HEK293 (cell line): ENCODE results near the gene TXN2.
"Not testable (repeated sequence)": the region's sequence is repeated elsewhere in the genome, so short reads cannot be mapped to it uniquely, and the experiment has no call there.

Experiments used
- CTCF ChIA-PET: fragments of 350-600 bp; formaldehyde crosslinking; extraction: SDS; loops from one replicate; lab custom pipeline; 2021; ENCODE audit warnings: antibody characterized with exemption; lab: Yijun Ruan, JAX
- POLR2A ChIA-PET: fragments of 300-600 bp; formaldehyde crosslinking; extraction: SDS; loops from one replicate; lab custom pipeline; 2020; ENCODE audit warnings: antibody characterized with exemption, inconsistent platforms; lab: Yijun Ruan, JAX
- H3K27ac ChIP-seq: fragments of 200-500 bp; sonication (Bioruptor generic); 2 replicates; pipeline ENCODE4 v1.5.1; 2014; ENCODE audit warnings: low read depth, low read length, control low read depth, inconsistent platforms; ENCODE audit errors: extremely low read depth
- H3K36me3 ChIP-seq, 2 experiments: fragments of 200-500 bp in 1 of 2; sonication (Bioruptor generic) in 1 of 2; 1 replicate in 1 of 2; 2 replicates in 1 of 2; pipeline ENCODE4 v1.5.1; 2014 to 2017; ENCODE audit warnings: inconsistent platforms in 2 of 2, low read length in 2 of 2; ENCODE audit not compliant: control insufficient read depth in 2 of 2, insufficient read depth in 1 of 2
- H3K4me1 ChIP-seq: fragments of 200-500 bp; sonication (Bioruptor generic); 2 replicates; pipeline ENCODE4 v1.5.1; 2014; ENCODE audit warnings: mild to moderate bottlenecking, low read length, inconsistent platforms; ENCODE audit not compliant: control insufficient read depth, insufficient read depth
- H3K4me3 ChIP-seq: 2 replicates; pipeline ENCODE4 v1.5.1; 2011; ENCODE audit warnings: low read depth, mild to moderate bottlenecking, control low read depth, low read length, moderate library complexity
- H3K9me3 ChIP-seq: fragments of 200-500 bp; sonication (Bioruptor generic); 2 replicates; pipeline ENCODE4 v1.5.1; 2014; ENCODE audit warnings: low read depth, low read length, inconsistent platforms; ENCODE audit not compliant: control insufficient read depth, insufficient read depth
- KLF16 ChIP-seq: fragments of 450-650 bp; formaldehyde crosslinking; IDR thresholded peaks from 2 replicates; pipeline ENCODE4 v1.5.1; 2017; ENCODE audit warnings: missing biosample characterization, missing genetic modification characterization
- ZEB2 ChIP-seq: fragments of 450-650 bp; formaldehyde crosslinking; IDR thresholded peaks from 2 replicates; pipeline ENCODE4 v1.5.1; 2016; ENCODE audit warnings: missing biosample characterization, missing genetic modification characterization
- ZNF121 ChIP-seq: fragments of 450-650 bp; formaldehyde crosslinking; IDR thresholded peaks from 2 replicates; pipeline ENCODE4 v1.5.1; 2016; ENCODE audit warnings: missing biosample characterization, missing genetic modification characterization
- ZNF501 ChIP-seq: fragments of 450-650 bp; formaldehyde crosslinking; IDR thresholded peaks from 2 replicates; pipeline ENCODE4 v1.5.1; 2016; ENCODE audit warnings: missing biosample characterization, missing genetic modification characterization
- ZNF544 ChIP-seq: fragments of 450-650 bp; formaldehyde crosslinking; IDR thresholded peaks from 2 replicates; pipeline ENCODE4 v1.5.0; 2017; ENCODE audit warnings: missing biosample characterization, missing genetic modification characterization
- ZNF670 ChIP-seq: fragments of 450-650 bp; formaldehyde crosslinking; IDR thresholded peaks from 2 replicates; pipeline ENCODE4 v1.5.1; 2016; ENCODE audit warnings: missing biosample characterization, missing genetic modification characterization, low read depth
- ZNF837 ChIP-seq: fragments of 450-650 bp; formaldehyde crosslinking; IDR thresholded peaks from 2 replicates; pipeline ENCODE4 v1.5.1; 2016; ENCODE audit warnings: missing biosample characterization, missing genetic modification characterization
- TF ChIP-seq, protein P1 (sequence below): fragments of 450-650 bp; formaldehyde crosslinking; conservative IDR thresholded peaks from 2 replicates; pipeline ENCODE4 v1.5.1; 2016; ENCODE audit warnings: low read depth, missing biosample characterization, missing genetic modification characterization
- TF ChIP-seq, protein P2 (sequence below): fragments of 450-650 bp; formaldehyde crosslinking; IDR thresholded peaks from 2 replicates; pipeline ENCODE4 v1.5.1; 2016; ENCODE audit warnings: missing biosample characterization, missing genetic modification characterization
- TF ChIP-seq, protein P3 (sequence below): fragments of 450-650 bp; formaldehyde crosslinking; IDR thresholded peaks from 2 replicates; pipeline ENCODE4 v1.5.1; 2016; ENCODE audit warnings: missing biosample characterization, missing genetic modification characterization

The TXN2 gene

DNA sequence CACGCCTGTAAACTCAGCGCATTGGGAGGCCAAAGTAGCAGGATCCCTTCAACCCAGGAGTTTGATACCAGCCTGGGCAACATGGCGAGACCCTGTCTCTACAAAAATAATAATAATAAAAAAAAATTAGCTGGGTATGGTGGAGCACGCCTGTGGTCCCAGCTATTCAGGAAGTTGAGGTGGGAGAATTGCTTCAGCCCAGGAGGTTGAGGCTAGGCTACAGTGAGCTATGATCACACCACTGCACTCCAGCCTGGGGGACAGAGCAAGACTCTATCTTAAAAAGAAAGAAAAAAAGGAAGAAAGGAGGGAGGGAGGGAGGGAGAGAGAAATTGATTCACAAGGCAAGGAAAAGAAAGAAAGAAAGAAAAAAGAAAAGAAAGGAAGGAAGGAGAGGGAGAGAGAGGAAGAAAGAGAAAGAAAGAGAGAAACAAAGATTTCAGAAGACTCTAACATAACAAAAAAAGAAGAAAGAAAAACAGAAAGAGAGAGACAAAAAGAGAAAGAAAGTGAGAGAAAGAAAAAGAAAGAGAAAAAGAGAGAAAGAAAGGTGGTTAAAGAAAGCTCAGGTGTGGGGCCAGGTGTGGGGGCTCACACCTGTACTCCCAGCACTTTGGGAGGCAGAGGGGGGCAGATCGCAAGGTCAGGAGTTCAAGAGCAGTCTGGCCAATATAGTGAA lies 56.4 kb downstream of the TXN2 start (continued):
- TF ChIP-seq ZNF544 (tag by site-specific recombination), result no peak
- no peak for TF ChIP-seq ZNF837 (tag by site-specific recombination)
- TF ChIP-seq, protein P1, sequence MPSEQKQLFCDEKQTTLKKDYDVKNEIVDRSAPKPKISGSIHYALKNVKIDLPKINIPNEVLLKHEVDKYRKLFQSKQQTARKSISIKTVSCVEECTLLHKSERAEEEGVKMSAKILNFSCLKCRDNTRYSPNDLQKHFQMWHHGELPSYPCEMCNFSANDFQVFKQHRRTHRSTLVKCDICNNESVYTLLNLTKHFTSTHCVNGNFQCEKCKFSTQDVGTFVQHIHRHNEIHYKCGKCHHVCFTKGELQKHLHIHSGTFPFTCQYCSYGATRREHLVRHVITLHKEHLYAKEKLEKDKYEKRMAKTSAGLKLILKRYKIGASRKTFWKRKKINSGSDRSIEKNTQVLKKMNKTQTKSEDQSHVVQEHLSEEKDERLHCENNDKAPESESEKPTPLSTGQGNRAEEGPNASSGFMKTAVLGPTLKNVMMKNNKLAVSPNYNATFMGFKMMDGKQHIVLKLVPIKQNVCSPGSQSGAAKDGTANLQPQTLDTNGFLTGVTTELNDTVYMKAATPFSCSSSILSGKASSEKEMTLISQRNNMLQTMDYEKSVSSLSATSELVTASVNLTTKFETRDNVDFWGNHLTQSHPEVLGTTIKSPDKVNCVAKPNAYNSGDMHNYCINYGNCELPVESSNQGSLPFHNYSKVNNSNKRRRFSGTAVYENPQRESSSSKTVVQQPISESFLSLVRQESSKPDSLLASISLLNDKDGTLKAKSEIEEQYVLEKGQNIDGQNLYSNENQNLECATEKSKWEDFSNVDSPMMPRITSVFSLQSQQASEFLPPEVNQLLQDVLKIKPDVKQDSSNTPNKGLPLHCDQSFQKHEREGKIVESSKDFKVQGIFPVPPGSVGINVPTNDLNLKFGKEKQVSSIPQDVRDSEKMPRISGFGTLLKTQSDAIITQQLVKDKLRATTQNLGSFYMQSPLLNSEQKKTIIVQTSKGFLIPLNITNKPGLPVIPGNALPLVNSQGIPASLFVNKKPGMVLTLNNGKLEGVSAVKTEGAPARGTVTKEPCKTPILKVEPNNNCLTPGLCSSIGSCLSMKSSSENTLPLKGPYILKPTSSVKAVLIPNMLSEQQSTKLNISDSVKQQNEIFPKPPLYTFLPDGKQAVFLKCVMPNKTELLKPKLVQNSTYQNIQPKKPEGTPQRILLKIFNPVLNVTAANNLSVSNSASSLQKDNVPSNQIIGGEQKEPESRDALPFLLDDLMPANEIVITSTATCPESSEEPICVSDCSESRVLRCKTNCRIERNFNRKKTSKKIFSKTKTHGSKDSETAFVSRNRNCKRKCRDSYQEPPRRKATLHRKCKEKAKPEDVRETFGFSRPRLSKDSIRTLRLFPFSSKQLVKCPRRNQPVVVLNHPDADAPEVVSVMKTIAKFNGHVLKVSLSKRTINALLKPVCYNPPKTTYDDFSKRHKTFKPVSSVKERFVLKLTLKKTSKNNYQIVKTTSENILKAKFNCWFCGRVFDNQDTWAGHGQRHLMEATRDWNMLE (tag by site-specific recombination), result no peak
- TF ChIP-seq ZNF670 (tag by site-specific recombination), result no peak
- TF ChIP-seq ZEB2 (tag by site-specific recombination), result peak; percentile 22; the same call in 1 of the 2 replicates
- no peak for TF ChIP-seq KLF16
- TF ChIP-seq ZNF121 (tag by site-specific recombination), result peak; percentile 38; the same call in 1 of the 2 replicates
- TF ChIP-seq ZNF501 (tag by site-specific recombination), result no peak
- TF ChIP-seq, all 188 proteins: peak for 4

DNA sequence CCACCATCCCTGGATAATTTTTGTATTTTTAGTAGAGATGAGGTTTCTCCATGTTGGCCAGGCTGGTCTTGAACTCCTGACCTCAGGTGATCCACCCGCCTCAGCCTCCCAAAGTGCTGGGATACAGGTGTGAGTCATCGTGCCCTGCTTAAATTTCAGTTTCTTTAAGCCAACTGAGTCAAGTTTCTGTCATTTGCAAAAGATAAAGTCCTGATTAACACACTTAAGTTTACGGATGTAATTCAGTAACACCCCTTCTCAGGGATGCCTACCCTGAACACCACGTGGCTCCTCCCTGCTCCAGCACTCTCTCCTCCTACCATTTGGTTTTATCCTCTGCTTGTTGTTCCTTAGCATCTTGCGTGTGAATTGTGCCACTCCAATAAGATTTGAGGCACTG lies 57.0 kb downstream of the TXN2 start:
- H3K36me3 ChIP-seq, H3K27ac ChIP-seq, H3K4me1 ChIP-seq, H3K9me3 ChIP-seq, H3K4me3 ChIP-seq: not testable (repeated sequence)
- ChIA-PET POLR2A (interaction anchor here (2.0 kb wide), 1 partner anchor 36 kb away, joined by 10 read pairs; the partner anchor contains the start of gene MYH9), CTCF (interaction anchor here (0.5 to 1.7 kb wide), 3 partner anchors 45 to 135 kb away, joined by 3 to 6 read pairs (median 3); no protein-coding TSS in a partner anchor)
- TF ChIP-seq, protein P2, sequence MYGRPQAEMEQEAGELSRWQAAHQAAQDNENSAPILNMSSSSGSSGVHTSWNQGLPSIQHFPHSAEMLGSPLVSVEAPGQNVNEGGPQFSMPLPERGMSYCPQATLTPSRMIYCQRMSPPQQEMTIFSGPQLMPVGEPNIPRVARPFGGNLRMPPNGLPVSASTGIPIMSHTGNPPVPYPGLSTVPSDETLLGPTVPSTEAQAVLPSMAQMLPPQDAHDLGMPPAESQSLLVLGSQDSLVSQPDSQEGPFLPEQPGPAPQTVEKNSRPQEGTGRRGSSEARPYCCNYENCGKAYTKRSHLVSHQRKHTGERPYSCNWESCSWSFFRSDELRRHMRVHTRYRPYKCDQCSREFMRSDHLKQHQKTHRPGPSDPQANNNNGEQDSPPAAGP (tag by site-specific recombination), result 0 out of 2 replicates have a peak, but pooled peaks have one; percentile 34
- TF ChIP-seq, protein P3, sequence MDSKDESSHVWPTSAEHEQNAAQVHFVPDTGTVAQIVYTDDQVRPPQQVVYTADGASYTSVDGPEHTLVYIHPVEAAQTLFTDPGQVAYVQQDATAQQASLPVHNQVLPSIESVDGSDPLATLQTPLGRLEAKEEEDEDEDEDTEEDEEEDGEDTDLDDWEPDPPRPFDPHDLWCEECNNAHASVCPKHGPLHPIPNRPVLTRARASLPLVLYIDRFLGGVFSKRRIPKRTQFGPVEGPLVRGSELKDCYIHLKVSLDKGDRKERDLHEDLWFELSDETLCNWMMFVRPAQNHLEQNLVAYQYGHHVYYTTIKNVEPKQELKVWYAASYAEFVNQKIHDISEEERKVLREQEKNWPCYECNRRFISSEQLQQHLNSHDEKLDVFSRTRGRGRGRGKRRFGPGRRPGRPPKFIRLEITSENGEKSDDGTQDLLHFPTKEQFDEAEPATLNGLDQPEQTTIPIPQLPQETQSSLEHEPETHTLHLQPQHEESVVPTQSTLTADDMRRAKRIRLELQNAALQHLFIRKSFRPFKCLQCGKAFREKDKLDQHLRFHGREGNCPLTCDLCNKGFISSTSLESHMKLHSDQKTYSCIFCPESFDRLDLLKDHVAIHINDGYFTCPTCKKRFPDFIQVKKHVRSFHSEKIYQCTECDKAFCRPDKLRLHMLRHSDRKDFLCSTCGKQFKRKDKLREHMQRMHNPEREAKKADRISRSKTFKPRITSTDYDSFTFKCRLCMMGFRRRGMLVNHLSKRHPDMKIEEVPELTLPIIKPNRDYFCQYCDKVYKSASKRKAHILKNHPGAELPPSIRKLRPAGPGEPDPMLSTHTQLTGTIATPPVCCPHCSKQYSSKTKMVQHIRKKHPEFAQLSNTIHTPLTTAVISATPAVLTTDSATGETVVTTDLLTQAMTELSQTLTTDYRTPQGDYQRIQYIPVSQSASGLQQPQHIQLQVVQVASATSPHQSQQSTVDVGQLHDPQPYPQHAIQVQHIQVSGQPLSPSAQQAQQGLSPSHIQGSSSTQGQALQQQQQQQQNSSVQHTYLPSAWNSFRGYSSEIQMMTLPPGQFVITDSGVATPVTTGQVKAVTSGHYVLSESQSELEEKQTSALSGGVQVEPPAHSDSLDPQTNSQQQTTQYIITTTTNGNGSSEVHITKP, result peak; percentile 30; the same call in 1 of the 2 replicates
